NCI-H460 (cell line): Measurements from ENCODE around the gene HLTF. TPM values are rescaled to one million over a fixed set of nuclear protein-coding genes. Genes with fewer than 3 reads are reported as not detected.

Experiments used
- DNase-seq: peaks from one replicate; pipeline ENCODE4 v3.0.0-alpha.2; 2016; ENCODE audit warnings: low read depth; ENCODE audit errors: extremely low read depth
- total RNA-seq: library from RNA; depleted of rRNA; stranded (reverse); fragments of >200 nt; shearing (Covaris generic); gene quantifications from 2 replicates; pipeline ENCODE4 v1.2.3, GENCODE V29; 2014

The HLTF gene
- total RNA-seq, 1 experiment from 2014 or later: 50.8 TPM

DNA sequence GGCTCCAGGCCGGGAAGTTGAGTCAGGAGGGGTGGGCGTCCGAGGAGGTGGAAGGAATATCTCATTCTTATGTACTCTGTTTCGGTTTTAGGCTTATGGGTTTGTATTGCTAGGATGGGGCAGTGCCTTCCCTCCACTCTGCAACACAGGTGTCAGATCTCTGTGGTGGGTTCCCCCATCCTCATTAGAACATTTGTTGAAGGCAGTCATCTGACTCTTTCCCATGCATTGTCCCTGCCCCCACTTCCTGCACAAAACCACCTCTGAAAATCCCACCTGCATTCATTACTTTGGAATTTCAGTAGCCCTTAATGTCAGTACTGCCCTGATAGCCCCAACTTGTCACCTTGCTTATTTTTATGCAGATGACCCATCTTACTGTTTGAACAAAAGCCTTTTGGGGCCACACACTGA is 65.5 kb downstream of the HLTF start:
- no peak for DNase-seq

DNA sequence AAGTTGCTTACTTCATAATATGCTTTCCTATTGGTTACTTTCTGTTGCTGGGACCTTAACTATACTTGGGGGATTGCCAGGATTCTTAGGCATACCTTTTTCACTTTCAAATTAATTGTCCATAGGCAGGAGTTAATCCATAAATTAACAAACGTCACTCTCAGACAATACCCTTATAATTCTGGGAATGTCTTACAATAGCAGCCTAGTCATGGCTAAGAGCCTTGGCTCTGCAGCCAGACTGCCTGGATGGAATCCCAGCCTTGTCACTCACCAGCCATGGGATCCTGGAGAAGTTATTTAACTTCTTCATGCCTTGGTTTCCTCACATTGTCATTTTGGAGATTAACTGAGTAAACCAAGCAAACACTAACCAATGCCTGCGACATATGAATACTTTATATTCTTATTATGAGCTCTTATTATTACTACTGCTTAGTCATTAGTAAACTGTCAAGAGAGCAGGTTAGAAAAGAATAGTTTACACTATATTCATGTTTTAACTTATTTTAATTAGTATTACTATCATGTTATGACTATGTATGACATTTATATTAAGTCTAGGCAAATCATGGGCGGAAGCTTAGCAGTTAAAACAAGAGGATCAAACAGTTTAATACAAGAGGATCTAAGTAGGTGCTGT is 66.0 kb downstream of the HLTF start:
- DNase-seq: no peak

DNA sequence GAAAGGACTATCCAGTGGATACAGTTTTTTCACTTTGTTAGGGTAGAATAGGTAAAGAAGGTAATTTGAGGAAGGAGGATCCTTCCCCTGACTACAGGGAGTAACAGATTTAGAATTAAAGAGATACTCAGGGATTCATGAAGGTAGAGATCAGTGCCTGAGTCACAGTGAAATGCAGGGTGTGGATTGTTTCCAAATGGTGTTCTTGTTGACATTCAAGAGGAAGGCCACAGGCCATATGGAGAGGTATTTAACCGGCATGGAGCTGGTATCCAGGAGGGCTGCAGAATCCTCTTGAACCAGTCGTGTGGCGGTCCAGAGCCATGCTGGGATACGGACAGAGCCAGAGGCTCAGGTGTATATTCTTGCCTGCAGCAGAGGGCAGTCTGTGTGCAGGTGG is 66.8 kb downstream of the HLTF start:
- no peak for DNase-seq

DNA sequence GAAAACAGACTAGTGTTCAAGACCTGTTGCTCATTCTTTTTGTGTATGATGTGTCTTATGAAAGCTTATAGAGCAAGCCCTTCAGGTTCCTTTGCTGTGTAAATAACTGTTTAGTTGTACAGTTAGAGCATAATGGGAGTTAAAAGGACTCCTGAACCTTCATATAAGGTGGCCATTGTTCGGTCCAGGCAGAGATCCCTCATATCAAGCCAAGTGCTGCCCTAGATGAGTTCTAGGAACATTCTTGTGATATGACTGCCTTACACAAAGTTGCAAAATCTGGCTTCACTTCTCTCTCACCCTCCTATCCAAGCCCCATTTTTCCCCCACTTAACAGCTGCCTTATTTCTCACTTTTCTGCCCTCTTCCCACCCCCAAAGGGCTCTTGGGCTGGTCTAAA is 68.1 kb downstream of the HLTF start:
- DNase-seq: no peak

- DNase-seq: no peak
These were observed 69.4 kb downstream of the HLTF start for GRCh38 chr3:149016669-149017541.

DNA sequence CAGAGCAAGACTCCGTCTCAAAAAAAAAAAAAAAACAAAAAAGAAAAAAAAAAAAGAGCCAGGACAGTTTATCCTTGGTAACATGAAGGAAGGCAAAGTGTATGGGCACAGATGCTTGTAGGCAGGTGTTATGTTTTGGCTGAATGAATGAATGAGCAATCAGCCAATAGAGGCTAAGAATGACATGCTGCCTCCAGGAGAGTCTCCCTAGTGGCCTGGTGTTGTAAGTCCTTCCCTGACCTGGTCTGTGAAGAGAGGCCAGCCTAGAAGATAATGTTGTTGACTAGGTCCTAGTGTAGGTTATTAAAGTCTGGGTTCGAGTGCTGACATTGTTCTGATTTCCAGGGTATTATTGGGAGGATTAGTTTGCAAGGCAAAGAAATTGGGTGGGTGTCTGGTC is 70.1 kb downstream of the HLTF start:
- no peak for DNase-seq

DNA sequence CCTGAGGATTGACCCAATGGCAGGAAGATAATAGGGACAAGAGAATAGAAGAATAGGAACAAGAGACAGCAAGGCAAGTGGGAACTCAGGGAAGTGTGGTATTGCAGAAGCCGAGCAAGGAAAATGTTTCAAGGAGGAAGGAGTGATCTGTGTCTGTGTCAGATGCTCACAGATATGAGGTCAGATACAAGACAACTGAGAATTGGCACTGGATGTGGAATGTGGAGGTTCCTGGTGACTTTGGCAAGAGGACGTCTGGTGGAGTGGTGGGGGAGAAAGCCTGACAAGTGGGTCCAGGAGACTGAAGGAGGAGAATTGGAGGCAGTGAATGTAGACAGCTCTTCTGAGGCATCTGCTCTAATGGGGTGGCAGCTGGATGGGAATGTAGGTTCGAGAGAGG is 70.9 kb downstream of the HLTF start:
- no peak for DNase-seq

DNA sequence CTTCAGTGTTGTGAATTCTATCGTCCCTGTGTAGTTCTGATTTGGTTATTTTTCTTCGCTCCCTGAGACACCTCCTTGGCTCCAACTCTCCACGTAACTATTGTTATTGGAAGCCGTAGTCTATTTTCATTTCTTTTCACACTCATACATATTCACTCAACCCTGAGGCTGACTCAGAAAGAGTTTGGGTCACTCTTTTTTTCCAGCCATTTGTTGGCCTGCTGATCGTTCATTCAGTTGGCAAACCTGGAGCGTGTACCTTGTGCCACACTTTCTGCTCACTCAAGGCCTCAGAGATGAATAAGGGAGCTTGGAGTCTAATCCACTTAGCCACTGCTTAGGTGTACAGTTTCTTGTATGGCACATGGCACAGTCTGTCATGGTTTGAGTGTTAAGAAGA is 72.6 kb downstream of the HLTF start:
- DNase-seq: no peak

DNA sequence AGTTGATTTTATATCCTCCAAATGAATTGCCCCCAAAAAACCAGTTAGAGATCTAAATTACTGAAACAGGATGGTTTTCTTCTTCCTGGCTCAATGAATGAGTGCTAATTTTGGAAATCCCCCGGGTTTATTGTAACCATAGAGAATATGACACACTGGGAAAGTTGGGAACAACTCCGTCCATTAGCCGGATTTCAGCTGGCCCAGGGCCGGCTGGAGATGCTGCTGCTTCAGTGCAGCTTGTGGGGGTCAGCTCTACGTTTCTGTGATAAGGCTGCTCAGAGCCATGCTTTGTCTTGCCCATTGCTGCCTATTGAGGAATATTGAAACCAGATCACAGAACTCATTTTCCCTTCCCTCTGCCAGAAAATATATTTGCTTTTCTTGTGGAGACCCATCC is 74.7 kb downstream of the HLTF start:
- no peak for DNase-seq

- no peak for DNase-seq
These were observed 75.4 kb downstream of the HLTF start for GRCh38 chr3:149010966-149011365.

- no peak for DNase-seq
These were observed 75.8 kb downstream of the HLTF start for GRCh38 chr3:149010504-149010951.

DNA sequence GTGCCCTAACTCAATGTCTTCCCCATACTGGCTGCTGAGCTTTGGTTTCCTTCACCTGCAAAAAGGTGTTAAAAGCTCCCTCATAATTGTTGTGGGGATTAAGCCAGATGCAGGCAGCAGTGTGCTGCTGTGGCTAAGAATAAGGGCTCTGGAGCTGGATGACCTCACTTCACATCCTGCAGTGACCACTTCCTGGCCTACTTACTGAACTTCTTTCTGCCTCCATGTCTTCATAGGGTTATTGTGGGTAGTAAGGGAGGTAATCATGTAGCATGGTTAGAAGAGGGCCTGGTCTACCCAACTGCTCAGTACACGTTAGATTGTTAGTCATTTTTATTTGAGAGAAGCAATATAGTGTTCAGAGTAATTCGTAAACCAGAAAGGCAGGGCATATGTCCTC is 76.6 kb downstream of the HLTF start:
- no peak for DNase-seq

DNA sequence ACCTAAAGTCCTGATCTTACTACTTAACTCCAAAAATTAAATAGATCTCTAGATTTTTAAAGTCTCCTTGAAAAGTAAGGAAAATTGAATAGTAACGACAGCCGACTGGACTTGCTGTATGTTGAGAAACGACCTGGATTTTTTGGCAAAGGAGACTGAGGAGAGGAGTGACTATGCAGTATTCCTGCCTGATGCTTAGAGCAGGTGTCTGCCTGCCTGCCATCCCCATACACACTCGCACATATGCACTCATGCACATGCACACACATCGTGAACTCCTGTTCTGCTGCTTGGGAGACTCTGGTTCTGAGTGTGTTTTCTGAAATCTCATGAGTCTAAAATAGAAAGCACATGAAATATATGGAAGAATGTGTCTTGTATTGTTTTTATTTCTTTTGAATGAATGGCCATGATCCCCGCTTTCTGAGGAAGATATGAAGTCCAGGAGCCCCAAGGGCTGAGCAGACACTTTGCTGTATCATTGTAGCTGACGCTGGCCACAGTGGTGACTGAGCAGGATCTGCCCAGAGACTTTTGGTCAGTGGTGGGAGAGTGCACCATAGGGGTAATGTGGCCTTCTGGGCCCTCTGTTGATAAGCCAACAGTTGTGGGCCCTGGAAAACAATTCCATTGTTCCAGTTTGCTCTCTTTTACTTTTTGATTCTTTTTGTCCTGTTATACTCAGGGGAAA is 78.6 kb downstream of the HLTF start:
- DNase-seq: no peak

GRCh38 chr3:149005416-149005815 is 80.9 kb downstream of the HLTF start:
- no peak for DNase-seq

DNA sequence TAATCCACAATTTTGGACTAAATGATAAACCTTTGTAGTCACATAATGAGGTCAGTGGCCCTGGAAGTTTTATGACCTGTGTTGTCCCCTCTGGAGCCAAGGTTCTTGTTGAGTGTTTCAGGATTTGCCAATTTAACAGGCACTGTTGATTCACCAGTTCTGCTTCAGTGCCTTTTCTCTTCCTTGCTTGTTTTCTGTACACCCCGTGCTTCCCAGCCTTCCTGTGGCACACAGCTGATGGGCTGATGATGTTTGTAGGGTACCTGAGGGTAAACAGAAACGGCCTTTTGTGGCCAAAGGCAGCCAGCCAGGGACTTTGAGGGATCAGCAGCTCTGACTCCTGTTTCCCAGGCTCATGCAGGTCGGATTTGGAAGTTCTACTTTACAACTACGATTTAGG is 81.7 kb downstream of the HLTF start:
- no peak for DNase-seq

GRCh38 chr3:149003653-149004305 is 82.6 kb downstream of the HLTF start:
- DNase-seq: no peak

DNA sequence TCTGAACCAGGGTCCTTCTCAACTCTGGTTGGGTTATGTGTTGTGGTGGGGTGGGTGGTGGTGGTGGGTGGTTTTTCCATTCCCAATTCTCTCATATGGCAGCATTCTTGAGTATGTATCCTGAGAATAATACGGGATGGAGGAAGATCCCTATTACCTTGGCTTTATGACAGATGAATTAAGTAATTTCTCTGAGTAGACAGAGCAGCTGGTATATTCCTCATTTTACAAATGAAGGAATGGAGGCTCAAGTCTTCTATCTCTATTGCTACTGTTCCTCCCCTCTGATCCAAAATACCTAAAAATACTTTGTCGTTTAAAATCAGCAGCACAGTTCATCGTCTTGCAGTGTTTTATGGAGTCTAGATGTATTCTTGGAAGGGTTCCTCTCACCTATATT is 84.6 kb downstream of the HLTF start:
- DNase-seq: no peak

DNA sequence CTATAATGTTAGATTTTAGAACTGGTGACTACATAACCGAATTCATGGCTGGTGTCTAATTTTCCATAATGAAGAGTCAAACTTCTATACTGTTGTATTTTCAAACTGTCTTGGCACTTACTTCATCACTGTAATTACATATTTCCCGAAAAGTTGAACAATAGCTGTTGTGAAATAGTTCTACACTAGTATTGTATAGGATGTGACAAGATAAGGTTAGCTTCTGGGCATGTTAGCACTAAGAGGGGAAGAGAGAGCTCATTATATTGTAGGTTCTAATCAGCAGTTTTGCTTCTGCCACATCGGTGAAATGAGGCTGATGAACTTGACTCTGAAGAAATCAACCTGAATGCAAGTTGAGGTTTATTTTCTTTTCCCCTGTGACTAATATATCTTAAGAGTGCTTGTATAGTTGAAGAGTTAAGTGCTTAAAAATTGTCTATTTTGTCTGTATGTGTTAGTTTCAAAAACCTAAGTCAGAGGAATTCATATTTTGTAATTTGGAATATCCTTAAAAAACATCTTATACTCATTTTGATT is 86.1 kb downstream of the HLTF start:
- no peak for DNase-seq

DNA sequence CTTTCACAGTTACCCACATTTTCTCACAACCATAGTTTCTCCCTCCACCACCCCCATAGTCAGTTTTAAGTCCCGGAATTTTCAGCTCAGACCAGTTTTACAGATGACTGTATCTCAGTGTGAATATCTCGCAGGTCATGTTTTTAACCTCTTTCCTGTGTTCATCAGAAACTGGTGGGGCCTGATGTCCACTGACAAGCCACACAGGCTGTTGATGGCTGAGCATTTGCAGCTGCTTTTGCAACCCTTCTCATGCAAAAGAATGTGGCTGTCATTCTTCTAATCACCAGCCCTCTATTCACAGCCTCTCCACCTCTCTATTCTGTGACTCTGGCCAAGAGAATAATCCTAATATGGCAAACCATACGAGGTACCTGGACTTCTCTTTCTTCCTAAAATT is 86.5 kb downstream of the HLTF start:
- no peak for DNase-seq

GRCh38 chr3:148998715-148999423 is 87.5 kb downstream of the HLTF start:
- no peak for DNase-seq
